Tibial nerve (tissue), 4 donors: ENCODE measurements around the gene SOX3.

Source experiments
- EP300 ChIP-seq, 2 donors: sonication (generic); formaldehyde crosslinking; IDR thresholded peaks; one replicate each; pipeline ENCODE4 v1.6.1; 2017; ENCODE audit warnings: antibody characterized with exemption in 2 of 2, mild to moderate bottlenecking in 1 of 2
- POLR2A ChIP-seq, 2 donors: fragments of 450-650 bp; IDR thresholded peaks; one replicate each; pipeline ENCODE4 v1.6.1; 2017; ENCODE audit warnings: antibody characterized with exemption in 2 of 2, mild to moderate bottlenecking in 2 of 2, moderate library complexity in 2 of 2
- TF ChIP-seq, protein P1 (sequence below), 5 experiments: fragments of 200-600 bp in 3 of 5; fragments of 450-650 bp in 2 of 5; sonication (generic) in 3 of 5; IDR thresholded peaks; one replicate each; pipeline ENCODE4 v1.5.1; 2016 to 2019; ENCODE audit warnings: antibody characterized with exemption in 5 of 5, mild to moderate bottlenecking in 3 of 5, moderate library complexity in 2 of 5

DNA sequence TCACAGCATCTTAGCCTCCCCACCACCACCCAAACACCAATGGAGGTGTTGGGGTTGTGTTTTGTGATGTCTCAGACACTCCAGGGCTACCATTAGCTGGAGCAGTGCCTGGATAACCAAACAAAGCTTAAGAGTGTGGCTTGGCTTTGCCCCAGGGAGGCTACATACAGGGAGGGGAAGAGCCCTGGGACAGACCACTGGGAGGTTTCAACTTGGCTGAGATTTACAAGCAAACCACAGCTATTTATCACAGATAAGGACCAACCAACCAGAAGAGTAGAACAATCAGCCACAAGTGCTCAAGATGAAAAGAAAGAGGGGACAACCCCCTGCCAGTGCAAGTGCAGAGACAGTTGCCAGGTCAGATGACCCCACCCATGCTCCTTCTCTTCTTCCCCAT, 24.1 kb downstream of the SOX3 start:
- TF ChIP-seq, protein P1, sequence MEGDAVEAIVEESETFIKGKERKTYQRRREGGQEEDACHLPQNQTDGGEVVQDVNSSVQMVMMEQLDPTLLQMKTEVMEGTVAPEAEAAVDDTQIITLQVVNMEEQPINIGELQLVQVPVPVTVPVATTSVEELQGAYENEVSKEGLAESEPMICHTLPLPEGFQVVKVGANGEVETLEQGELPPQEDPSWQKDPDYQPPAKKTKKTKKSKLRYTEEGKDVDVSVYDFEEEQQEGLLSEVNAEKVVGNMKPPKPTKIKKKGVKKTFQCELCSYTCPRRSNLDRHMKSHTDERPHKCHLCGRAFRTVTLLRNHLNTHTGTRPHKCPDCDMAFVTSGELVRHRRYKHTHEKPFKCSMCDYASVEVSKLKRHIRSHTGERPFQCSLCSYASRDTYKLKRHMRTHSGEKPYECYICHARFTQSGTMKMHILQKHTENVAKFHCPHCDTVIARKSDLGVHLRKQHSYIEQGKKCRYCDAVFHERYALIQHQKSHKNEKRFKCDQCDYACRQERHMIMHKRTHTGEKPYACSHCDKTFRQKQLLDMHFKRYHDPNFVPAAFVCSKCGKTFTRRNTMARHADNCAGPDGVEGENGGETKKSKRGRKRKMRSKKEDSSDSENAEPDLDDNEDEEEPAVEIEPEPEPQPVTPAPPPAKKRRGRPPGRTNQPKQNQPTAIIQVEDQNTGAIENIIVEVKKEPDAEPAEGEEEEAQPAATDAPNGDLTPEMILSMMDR (IDR thresholded peaks at IDR 0.05), result no peak
- TF ChIP-seq POLR2A (IDR thresholded peaks at IDR 0.05) (no peak), EP300 (IDR thresholded peaks at IDR 0.05) (no peak)
